Thoracic aorta (tissue), 2 donors: ENCODE results near the gene EIF3I. TPM values are rescaled to one million over a fixed set of nuclear protein-coding genes. Genes with fewer than 3 reads are reported as not detected.

ENCODE experiments used
- ATAC-seq: fragments of 150-250 bp; one replicate; pipeline ENCODE4 v1.8.0; 2017; ENCODE audit warnings: low read depth; ENCODE audit not compliant: insufficient number of reproducible peaks, low FRiP score
- DNase-seq: peaks from one replicate; pipeline ENCODE4 v3.0.0-alpha.2; 2020; ENCODE audit warnings: low spot score
- H3K27ac ChIP-seq, 2 donors: fragments of 200-600 bp; sonication (generic); 1 replicate in 1 of 2; 2 replicates in 1 of 2; pipeline ENCODE4 v1.5.1; 2016; ENCODE audit warnings: mild to moderate bottlenecking in 2 of 2, moderate library complexity in 2 of 2
- H3K27me3 ChIP-seq: fragments of 200-600 bp; sonication (generic); replicated peaks from 2 replicates; pipeline ENCODE4 v1.6.0; 2016; ENCODE audit warnings: mild to moderate bottlenecking; ENCODE audit not compliant: insufficient read depth
- H3K36me3 ChIP-seq: fragments of 200-600 bp; sonication (generic); one replicate; pipeline ENCODE4 v1.5.1; 2016
- H3K4me1 ChIP-seq, 2 donors: fragments of 200-600 bp; sonication (generic); 1 replicate in 1 of 2; 2 replicates in 1 of 2; pipeline versions ENCODE4 v1.5.1 to v1.6.0; 2016; ENCODE audit warnings: low read depth in 2 of 2, mild to moderate bottlenecking in 1 of 2; ENCODE audit not compliant: control insufficient read depth in 1 of 2
- H3K4me3 ChIP-seq: fragments of 200-600 bp; sonication (generic); 2 replicates; pipeline ENCODE4 v1.5.1; 2016; ENCODE audit warnings: mild to moderate bottlenecking
- H3K9me3 ChIP-seq: fragments of 200-600 bp; sonication (generic); 2 replicates; pipeline ENCODE4 v1.5.1; 2016
- CTCF ChIP-seq: fragments of 200-600 bp; sonication (generic); IDR thresholded peaks from one replicate; pipeline ENCODE4 v1.5.1; 2019; ENCODE audit warnings: antibody characterized with exemption
- total RNA-seq, 2 donors: library from RNA; depleted of rRNA; stranded (reverse); fragments of >200 nt; gene quantifications; one replicate each; pipeline versions ENCODE4 v1.1.0 to v1.2.3, GENCODE V29; 2016

EIF3I gene
- total RNA-seq, 2 donors from 2014 or later, result 105 to 114 TPM

GRCh38 chr1:32198237-32199042 is 23.8 kb upstream of the EIF3I start:
- H3K27ac ChIP-seq, result no peak overlapping the region
- no peak for DNase-seq
- H3K4me3 ChIP-seq, result no peak overlapping the region
- H3K9me3 ChIP-seq, result no peaks in the 10 kb centered on the region
- H3K4me1 ChIP-seq, result peaks cover 15 to 26% of the 10 kb centered on the region in 2 donors
- peaks cover 32% of the 10 kb centered on the region for H3K36me3 ChIP-seq
- no peaks in the 10 kb centered on the region for H3K27me3 ChIP-seq
- no peak for ATAC-seq
- no peak for TF ChIP-seq CTCF

- TF ChIP-seq CTCF, result no peak
- ATAC-seq (no peak), DNase-seq (no peak)
- Histone ChIP-seq H3K4me3 (no peak overlapping the region), H3K9me3 (no peaks in the 10 kb centered on the region), H3K27ac (peak overlapping the region in 1 of 2 donors; percentile 40), H3K27me3 (no peaks in the 10 kb centered on the region), H3K4me1 (peaks cover 15 to 26% of the 10 kb centered on the region in 2 donors), H3K36me3 (peaks cover 25% of the 10 kb centered on the region)
Measured at GRCh38 chr1:32199043-32199716, 23.0 kb upstream of the EIF3I start.

GRCh38 chr1:32199717-32200072 is 22.5 kb upstream of the EIF3I start:
- ATAC-seq (no peak), DNase-seq (no peak)
- no peaks in the 10 kb centered on the region for H3K27me3 ChIP-seq
- peaks cover 15 to 27% of the 10 kb centered on the region in 2 donors for H3K4me1 ChIP-seq
- H3K27ac ChIP-seq, result peak overlapping the region; percentile 40 to 53
- H3K36me3 ChIP-seq, result peaks cover 20% of the 10 kb centered on the region
- H3K4me3 ChIP-seq, result peak overlapping the region; percentile 85
- no peak for TF ChIP-seq CTCF
- no peaks in the 10 kb centered on the region for H3K9me3 ChIP-seq

GRCh38 chr1:32200226-32201010 is 21.8 kb upstream of the EIF3I start, which contains the start of gene CCDC28B:
Gene CCDC28B (plus strand): TSS chr1:32200595. CDS start chr1:32201936, 1,341 bp downstream.
- Histone ChIP-seq H3K9me3 (no peaks in the 10 kb centered on the region), H3K27ac (peak within 1 kb of the TSS; percentile 40 to 53), H3K4me1 (peaks cover 15 to 33% of the 10 kb centered on the region in 2 donors), H3K4me3 (peak within 1 kb of the TSS; percentile 85), H3K27me3 (no peaks in the 10 kb centered on the region), H3K36me3 (peaks cover 14% of the 10 kb centered on the region)
- DNase-seq (no peak), ATAC-seq (no peak)
- no peak for TF ChIP-seq CTCF
